Sigmoid colon (tissue), 7 donors: ENCODE results near the gene MSH6. TPM values are rescaled to one million over a fixed set of nuclear protein-coding genes. Genes with fewer than 3 reads are reported as not detected.

ENCODE experiments used
- DNase-seq: peaks from one replicate; pipeline ENCODE4 v3.0.0-alpha.2; 2019
- H3K27ac ChIP-seq, 4 donors: fragments of 200-600 bp; sonication (generic); one replicate each; pipeline ENCODE4 v1.5.1; 2016 to 2019; ENCODE audit warnings: mild to moderate bottlenecking in 1 of 4
- H3K27me3 ChIP-seq, 3 donors: fragments of 200-600 bp; sonication (generic); one replicate each; pipeline ENCODE4 v1.5.1; 2019; ENCODE audit warnings: mild to moderate bottlenecking in 1 of 3
- H3K36me3 ChIP-seq, 4 donors: fragments of 200-600 bp; sonication (generic); one replicate each; pipeline ENCODE4 v1.5.1; 2016 to 2019
- H3K4me1 ChIP-seq, 4 donors: fragments of 200-600 bp; sonication (generic); one replicate each; pipeline ENCODE4 v1.5.1; 2017 to 2019
- H3K4me3 ChIP-seq, 4 donors: fragments of 200-600 bp; sonication (generic); one replicate each; pipeline ENCODE4 v1.5.1; 2017 to 2019; ENCODE audit warnings: mild to moderate bottlenecking in 2 of 4, moderate library complexity in 1 of 4
- H3K9me3 ChIP-seq, 4 donors: fragments of 200-600 bp in 3 of 4; sonication (generic) in 3 of 4; one replicate each; pipeline versions ENCODE4 v1.5.1 to v1.6.1; 2013 to 2019
- CTCF ChIP-seq, 4 experiments: fragments of 450-650 bp in 3 of 4; fragments of 200-600 bp in 1 of 4; IDR thresholded peaks; one replicate each; pipeline ENCODE4 v1.5.1; 2016 to 2019; ENCODE audit warnings: antibody characterized with exemption in 4 of 4, mild to moderate bottlenecking in 3 of 4, moderate library complexity in 2 of 4
- EP300 ChIP-seq, 4 donors: sonication (generic); formaldehyde crosslinking; IDR thresholded peaks; one replicate each; pipeline ENCODE4 v1.6.1; 2017; ENCODE audit warnings: antibody characterized with exemption in 4 of 4
- POLR2A ChIP-seq, 2 donors: fragments of 450-650 bp; IDR thresholded peaks; one replicate each; pipeline ENCODE4 v1.6.1; 2016; ENCODE audit warnings: antibody characterized with exemption in 2 of 2, mild to moderate bottlenecking in 2 of 2, moderate library complexity in 2 of 2
- POLR2AphosphoS5 ChIP-seq, 4 donors: sonication (generic); formaldehyde crosslinking; IDR thresholded peaks; one replicate each; pipeline ENCODE4 v1.6.1; 2017; ENCODE audit warnings: antibody characterized with exemption in 4 of 4
- WGBS, 2 donors: extraction: QIAGEN DNeasy Blood & Tissue Kit; methylation state at CpG; one replicate each; pipeline ENCODE4 v1.1.7; 2013; 5-methylcytosine and 5-hydroxymethylcytosine counted together
- intact Hi-C: fragments of 100-400 bp; cut with DNase I; formaldehyde crosslinking; loops from one replicate; pipeline ENCODE4 v1.15.1; 2023
- polyA plus RNA-seq, 3 donors: library from polyadenylated mRNA; stranded (reverse); fragments of 200-250 nt; gene quantifications; one replicate each; pipeline ENCODE4 v1.2.3, GENCODE V29; 2013
- total RNA-seq, 4 donors: library from RNA; depleted of rRNA; stranded (reverse); fragments of >200 nt; gene quantifications; one replicate each; pipeline ENCODE4 v1.1.0, GENCODE V29; 2016
- donor health status: healthy with polysubstance abuse.
- donor health status: Bipolar disorder and iron deficiency.
- donor health status: healthy.

Gene MSH6
- total and polyA plus RNA-seq, 7 donors, result 2.3 to 48.2 (median 29.5) TPM

- no peak for DNase-seq
- WGBS, 2 donors, result 63 to 83% methylated on average over 5 of the region's 5 CpGs
- Histone ChIP-seq H3K4me1 (no peaks in the 10 kb centered on the region), H3K27ac (no peak overlapping the region), H3K4me3 (no peak overlapping the region), H3K9me3 (no peaks in the 10 kb centered on the region), H3K36me3 (no peaks in the 10 kb centered on the region), H3K27me3 (no peaks in the 10 kb centered on the region)
- intact Hi-C loops, result no loop called here
- TF ChIP-seq CTCF (IDR thresholded peaks at IDR 0.05), result no peak
- no peak for TF ChIP-seq POLR2AphosphoS5 (IDR thresholded peaks at IDR 0.05)
- no peak for TF ChIP-seq POLR2A (IDR thresholded peaks at IDR 0.05)
- TF ChIP-seq EP300 (IDR thresholded peaks at IDR 0.05), result no peak
Observed at GRCh38 chr2:47738331-47738730, 44.6 kb upstream of the MSH6 start.

- 79 to 80% methylated on average over 3 of the region's 3 CpGs for WGBS, 2 donors
- intact Hi-C loops, result no loop called here
- no peaks in the 10 kb centered on the region for H3K36me3 ChIP-seq
Observed at GRCh38 chr2:47741101-47741500, 41.8 kb upstream of the MSH6 start.

GRCh38 chr2:47741637-47742036 lies 41.3 kb upstream of the MSH6 start:
- Histone ChIP-seq H3K4me1 (no peaks in the 10 kb centered on the region), H3K27ac (no peak overlapping the region), H3K4me3 (no peak overlapping the region), H3K36me3 (no peaks in the 10 kb centered on the region), H3K9me3 (peaks cover 0 to under 1% (median 0%) of the 10 kb centered on the region in 4 donors), H3K27me3 (no peaks in the 10 kb centered on the region)
- no peak for DNase-seq
- TF ChIP-seq CTCF (IDR thresholded peaks at IDR 0.05), result no peak
- TF ChIP-seq POLR2AphosphoS5 (IDR thresholded peaks at IDR 0.05), result no peak
- no peak for TF ChIP-seq POLR2A (IDR thresholded peaks at IDR 0.05)
- TF ChIP-seq EP300 (IDR thresholded peaks at IDR 0.05), result no peak
- whole genome bisulfite sequencing, 2 donors, result 74 to 81% methylated on average over 3 of the region's 3 CpGs
- intact Hi-C loops, result no loop called here

More at GRCh38 chr2:47741101-47741500, 41.8 kb upstream of the MSH6 start:
- H3K27me3 ChIP-seq, result no peaks in the 10 kb centered on the region
- H3K27ac ChIP-seq, result no peak overlapping the region
- no peak for DNase-seq
- H3K4me3 ChIP-seq, result no peak overlapping the region
- H3K9me3 ChIP-seq, result no peaks in the 10 kb centered on the region
- TF ChIP-seq CTCF (IDR thresholded peaks at IDR 0.05) (no peak), POLR2A (IDR thresholded peaks at IDR 0.05) (no peak), EP300 (IDR thresholded peaks at IDR 0.05) (no peak), POLR2AphosphoS5 (IDR thresholded peaks at IDR 0.05) (no peak)
- H3K4me1 ChIP-seq, result no peaks in the 10 kb centered on the region

GRCh38 chr2:47744074-47744473 lies 38.9 kb upstream of the MSH6 start:
- H3K4me3 ChIP-seq, result no peak overlapping the region
- H3K36me3 ChIP-seq, result no peaks in the 10 kb centered on the region
- no peaks in the 10 kb centered on the region for H3K27me3 ChIP-seq
- WGBS, 2 donors, result 87% methylated on average over 2 of the region's 2 CpGs
- no peak for DNase-seq
- no peak overlapping the region for H3K27ac ChIP-seq
- TF ChIP-seq POLR2AphosphoS5 (IDR thresholded peaks at IDR 0.05) (no peak), CTCF (IDR thresholded peaks at IDR 0.05) (no peak), EP300 (IDR thresholded peaks at IDR 0.05) (no peak), POLR2A (IDR thresholded peaks at IDR 0.05) (no peak)
- H3K4me1 ChIP-seq, result no peaks in the 10 kb centered on the region
- peaks cover 0 to 9% (median 6%) of the 10 kb centered on the region in 4 donors for H3K9me3 ChIP-seq
- intact Hi-C loops, result no loop called here

GRCh38 chr2:47747878-47748277 lies 35.1 kb upstream of the MSH6 start:
- Histone ChIP-seq H3K27me3 (no peaks in the 10 kb centered on the region), H3K27ac (no peak overlapping the region), H3K9me3 (peaks cover 0 to 9% (median 6%) of the 10 kb centered on the region in 4 donors), H3K4me3 (no peak overlapping the region), H3K36me3 (no peaks in the 10 kb centered on the region), H3K4me1 (no peaks in the 10 kb centered on the region)
- no peak for DNase-seq
- intact Hi-C loops, result no loop called here
- TF ChIP-seq POLR2AphosphoS5 (IDR thresholded peaks at IDR 0.05) (no peak), CTCF (IDR thresholded peaks at IDR 0.05) (no peak), EP300 (IDR thresholded peaks at IDR 0.05) (no peak), POLR2A (IDR thresholded peaks at IDR 0.05) (no peak)
- 86 to 87% methylated on average over 4 of the region's 4 CpGs for WGBS, 2 donors
